Neuronal stem cell (in vitro differentiated cells): ENCODE measurements around the gene FPGS.

Source experiments
- DNase-seq: peaks from one replicate; pipeline ENCODE4 v3.0.0-alpha.2; 2013; ENCODE audit warnings: low spot score
- H2AFZ ChIP-seq: one replicate; pipeline ENCODE4 v1.6.1; 2013; ENCODE audit warnings: mild to moderate bottlenecking, low read length, inconsistent platforms
- H2AK5ac ChIP-seq: 2 replicates; pipeline ENCODE4 v1.6.1; 2013; ENCODE audit warnings: low read depth, mild to moderate bottlenecking, inconsistent platforms, low read length, moderate library complexity, mixed read lengths
- H2BK120ac ChIP-seq: 2 replicates; pipeline ENCODE4 v1.6.1; 2013; ENCODE audit warnings: low read depth, mild to moderate bottlenecking, inconsistent platforms, low read length, moderate library complexity, mixed read lengths
- H2BK12ac ChIP-seq: one replicate; pipeline ENCODE4 v1.6.1; 2013; ENCODE audit warnings: low read length, inconsistent platforms
- H2BK15ac ChIP-seq: 2 replicates; pipeline ENCODE4 v1.6.1; 2013; ENCODE audit warnings: mild to moderate bottlenecking, low read length, inconsistent platforms, mixed read lengths
- H2BK5ac ChIP-seq: one replicate; pipeline ENCODE4 v1.6.1; 2013; ENCODE audit warnings: inconsistent platforms, mild to moderate bottlenecking, low read length, moderate library complexity
- H3K14ac ChIP-seq: one replicate; pipeline ENCODE4 v1.6.1; 2013; ENCODE audit warnings: low read length, inconsistent platforms
- H3K18ac ChIP-seq: 2 replicates; pipeline ENCODE4 v1.6.1; 2013; ENCODE audit warnings: low read length, inconsistent platforms
- H3K23ac ChIP-seq: 2 replicates; pipeline ENCODE4 v1.6.1; 2013; ENCODE audit warnings: low read depth, mild to moderate bottlenecking, mixed read lengths, low read length, inconsistent platforms; ENCODE audit not compliant: poor library complexity
- H3K27ac ChIP-seq: replicated peaks from 3 replicates; pipeline ENCODE4 v1.5.1; 2013; ENCODE audit warnings: low read length, inconsistent platforms
- H3K27me3 ChIP-seq, 3 experiments: 2 replicates each; pipeline ENCODE4 v1.6.1; 2013; ENCODE audit warnings: low read length in 3 of 3, mild to moderate bottlenecking in 2 of 3, inconsistent platforms in 1 of 3, low read depth in 1 of 3, mixed read lengths in 1 of 3, moderate library complexity in 1 of 3; ENCODE audit not compliant: control insufficient read depth in 3 of 3, insufficient read depth in 3 of 3
- H3K36me3 ChIP-seq, 2 donors: replicated peaks in 1 of 2; 2 replicates each; pipeline ENCODE4 v1.6.1; 2013; ENCODE audit warnings: low read length in 2 of 2; ENCODE audit not compliant: control insufficient read depth in 2 of 2, insufficient read depth in 2 of 2
- H3K4ac ChIP-seq: 2 replicates; pipeline ENCODE4 v1.6.1; 2013; ENCODE audit warnings: inconsistent platforms, mild to moderate bottlenecking, low read length, moderate library complexity
- H3K4me1 ChIP-seq, 2 donors: 1 replicate in 1 of 2; 2 replicates in 1 of 2; pipeline ENCODE4 v1.6.1; 2013; ENCODE audit warnings: low read length in 2 of 2, low read depth in 1 of 2; ENCODE audit not compliant: control insufficient read depth in 2 of 2, insufficient read depth in 1 of 2
- H3K4me2 ChIP-seq: one replicate; pipeline ENCODE4 v1.6.1; 2013; ENCODE audit warnings: mild to moderate bottlenecking, low read length, inconsistent platforms; ENCODE audit not compliant: insufficient read depth, poor library complexity, severe bottlenecking
- H3K4me3 ChIP-seq, 2 donors: 2 replicates each; pipeline ENCODE4 v1.5.1; 2013; ENCODE audit warnings: low read length in 2 of 2, mild to moderate bottlenecking in 2 of 2, inconsistent platforms in 1 of 2, moderate library complexity in 1 of 2
- H3K79me1 ChIP-seq: one replicate; pipeline ENCODE4 v1.6.1; 2013; ENCODE audit warnings: low read depth, mild to moderate bottlenecking, inconsistent platforms, low read length, moderate library complexity
- H3K9ac ChIP-seq: one replicate; pipeline ENCODE4 v1.6.1; 2013; ENCODE audit warnings: mild to moderate bottlenecking, low read depth, low read length, inconsistent platforms; ENCODE audit not compliant: poor library complexity
- H3K9me3 ChIP-seq, 2 donors: replicated peaks in 1 of 2; 2 replicates each; pipeline versions ENCODE3 to v1.6.1; 2013; ENCODE audit warnings: low read length in 2 of 2, mild to moderate bottlenecking in 2 of 2, inconsistent platforms in 1 of 2, low read depth in 1 of 2, mixed read lengths in 1 of 2, moderate library complexity in 1 of 2; ENCODE audit not compliant: control insufficient read depth in 2 of 2, insufficient read depth in 1 of 2
- H4K8ac ChIP-seq: one replicate; pipeline ENCODE4 v1.6.1; 2013; ENCODE audit warnings: low read depth, mild to moderate bottlenecking, inconsistent platforms, low read length, moderate library complexity
- H4K91ac ChIP-seq: one replicate; pipeline ENCODE4 v1.6.1; 2013; ENCODE audit warnings: low read length, low read depth, mild to moderate bottlenecking, inconsistent platforms; ENCODE audit not compliant: poor library complexity
- WGBS, 2 donors: extraction: QIAGEN DNeasy Blood & Tissue Kit; methylation state at CpG; one replicate each; pipeline ENCODE4 v1.1.7; 2013; ENCODE audit warnings: missing lambda C conversion rate in 2 of 2, mixed read lengths in 1 of 2; ENCODE audit not compliant: insufficient read length in 2 of 2, insufficient replicate concordance in 1 of 2; ENCODE audit errors: extremely low coverage in 2 of 2; 5-methylcytosine and 5-hydroxymethylcytosine counted together

Gene FPGS

GRCh38 chr9:127792417-127793031 is 10.2 kb upstream of the FPGS start:
- Histone ChIP-seq H3K14ac (no peak overlapping the region), H3K4me3 (no peak overlapping the region), H4K8ac (no peak overlapping the region), H3K4me1 (peaks cover 0 to 2% of the 10 kb centered on the region in 2 donors), H3K23ac (no peak overlapping the region), H3K36me3 (peaks cover 36 to 62% of the 10 kb centered on the region in 2 donors), H2AK5ac (no peak overlapping the region), H2BK120ac (no peak overlapping the region), H2AFZ (no peak overlapping the region), H3K18ac (no peak overlapping the region), H3K27ac (no peak overlapping the region), H3K4ac (no peak overlapping the region), H2BK5ac (no peak overlapping the region), H4K91ac (no peak overlapping the region), H2BK15ac (no peak overlapping the region), H3K79me1 (peaks cover 8% of the 10 kb centered on the region), H2BK12ac (no peak overlapping the region), H3K27me3 (no peaks in the 10 kb centered on the region), H3K9me3 (no peaks in the 10 kb centered on the region), H3K4me2 (no peak overlapping the region), H3K9ac (no peak overlapping the region)
- no peak for DNase-seq
- WGBS, 2 donors, result no CpG with 5 or more reads among the region's 7 CpGs

DNA sequence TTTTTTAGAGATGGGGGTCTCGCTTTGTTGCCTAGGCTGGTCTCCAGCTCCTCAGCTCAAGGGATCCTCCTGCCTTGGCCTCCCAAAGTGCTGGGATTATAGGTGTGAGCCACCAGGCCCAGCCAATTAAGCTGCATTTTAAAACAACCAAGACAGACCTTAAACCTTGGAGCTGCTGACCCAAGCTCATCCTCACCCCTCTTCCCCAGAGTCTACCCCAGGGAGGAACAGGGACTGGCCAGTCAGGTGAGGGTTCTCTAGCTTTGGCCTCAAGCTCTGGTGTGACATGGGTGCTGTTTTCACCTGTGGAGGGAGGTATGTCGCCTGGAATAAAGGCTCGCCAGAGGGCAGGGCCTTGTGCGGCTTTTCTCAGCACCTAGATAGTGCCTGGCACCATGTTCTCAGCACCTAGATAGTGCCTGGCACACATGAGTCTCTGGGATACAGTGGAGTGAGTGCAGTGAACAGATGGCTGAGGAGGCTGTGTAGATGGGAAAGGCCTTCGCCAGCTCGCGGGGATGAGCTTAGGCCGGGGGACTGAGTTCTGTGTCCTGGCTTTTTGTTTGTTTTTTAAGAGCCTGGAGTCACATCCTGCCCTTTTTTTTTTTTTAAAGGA is 9.5 kb upstream of the FPGS start:
- H3K18ac ChIP-seq, result no peak overlapping the region
- no peaks in the 10 kb centered on the region for H3K27me3 ChIP-seq
- peaks cover 3% of the 10 kb centered on the region for H3K79me1 ChIP-seq
- no peak overlapping the region for H3K4me2 ChIP-seq
- H3K4me1 ChIP-seq, result peaks cover 0 to 2% of the 10 kb centered on the region in 2 donors
- peaks cover 30 to 55% of the 10 kb centered on the region in 2 donors for H3K36me3 ChIP-seq
- H3K9me3 ChIP-seq, result no peaks in the 10 kb centered on the region
- no peak overlapping the region for H2AFZ ChIP-seq
- WGBS, 2 donors, result no CpG with 5 or more reads among the region's 8 CpGs
- no peak overlapping the region for H3K9ac ChIP-seq
- H2BK120ac ChIP-seq, result no peak overlapping the region
- no peak for DNase-seq
- no peak overlapping the region for H3K14ac ChIP-seq
- no peak overlapping the region for H2BK15ac ChIP-seq
- no peak overlapping the region for H4K91ac ChIP-seq
- H3K23ac ChIP-seq, result no peak overlapping the region
- no peak overlapping the region for H2BK12ac ChIP-seq
- H4K8ac ChIP-seq, result no peak overlapping the region
- peak overlapping the region; percentile 61 for H2AK5ac ChIP-seq
- no peak overlapping the region for H2BK5ac ChIP-seq
- no peak overlapping the region for H3K27ac ChIP-seq
- no peak overlapping the region for H3K4me3 ChIP-seq
- H3K4ac ChIP-seq, result no peak overlapping the region

DNA sequence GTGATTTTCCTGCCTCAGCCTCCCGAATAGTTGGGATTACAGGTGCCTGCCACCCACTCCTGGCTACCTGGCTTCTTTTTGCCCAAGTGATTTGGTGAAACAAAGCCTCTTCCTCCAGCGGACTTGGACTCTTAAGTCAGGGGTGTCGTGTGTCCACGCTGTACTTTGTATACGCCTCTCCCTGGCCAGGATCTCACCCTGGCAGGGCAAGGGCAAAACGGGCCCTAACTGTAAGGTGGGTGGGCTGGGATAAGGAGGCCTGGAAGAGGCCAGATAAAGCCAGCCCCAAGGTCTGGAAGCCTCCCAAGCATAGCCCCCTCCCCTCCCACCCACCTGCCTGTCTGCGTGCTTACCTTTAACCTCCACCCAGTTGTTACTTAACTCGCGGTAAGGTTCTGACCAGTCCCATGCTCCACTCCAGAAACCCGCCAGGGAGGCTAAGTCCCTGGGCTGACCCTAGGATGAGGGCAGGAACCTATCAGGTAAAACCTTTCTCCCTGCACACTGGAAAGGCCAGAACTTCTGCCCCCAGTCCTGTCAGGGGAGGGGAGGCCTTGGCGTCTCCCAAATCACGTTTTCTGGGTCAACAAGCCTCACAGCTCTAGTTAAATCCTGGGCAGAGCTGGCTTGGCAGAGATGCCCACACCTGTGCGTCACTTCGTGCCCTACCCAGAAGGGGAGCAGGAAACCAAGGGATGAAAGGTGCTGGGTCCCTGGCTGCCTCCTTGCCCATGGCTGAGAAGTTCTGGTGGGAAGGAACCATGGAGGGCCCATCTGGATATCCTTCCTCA is 8.5 kb upstream of the FPGS start:
- H2BK12ac ChIP-seq, result no peak overlapping the region
- H3K18ac ChIP-seq, result no peak overlapping the region
- H3K14ac ChIP-seq, result no peak overlapping the region
- peak overlapping the region; percentile 21 for H3K9ac ChIP-seq
- H3K4ac ChIP-seq, result no peak overlapping the region
- no peaks in the 10 kb centered on the region for H3K9me3 ChIP-seq
- H3K27me3 ChIP-seq, result no peaks in the 10 kb centered on the region
- H3K4me3 ChIP-seq, result no peak overlapping the region
- peaks cover 2% of the 10 kb centered on the region for H3K79me1 ChIP-seq
- H4K8ac ChIP-seq, result no peak overlapping the region
- H4K91ac ChIP-seq, result no peak overlapping the region
- peaks cover 0 to 2% of the 10 kb centered on the region in 2 donors for H3K4me1 ChIP-seq
- H2BK120ac ChIP-seq, result no peak overlapping the region
- peak overlapping the region; percentile 44 for H3K23ac ChIP-seq
- no peak overlapping the region for H2AFZ ChIP-seq
- no peak for DNase-seq
- H3K36me3 ChIP-seq, result peaks cover 20 to 46% of the 10 kb centered on the region in 2 donors
- no peak overlapping the region for H2BK5ac ChIP-seq
- H3K4me2 ChIP-seq, result no peak overlapping the region
- no peak overlapping the region for H2BK15ac ChIP-seq
- H3K27ac ChIP-seq, result no peak overlapping the region
- no CpG with 5 or more reads among the region's 14 CpGs for WGBS, 2 donors
- H2AK5ac ChIP-seq, result no peak overlapping the region

DNA sequence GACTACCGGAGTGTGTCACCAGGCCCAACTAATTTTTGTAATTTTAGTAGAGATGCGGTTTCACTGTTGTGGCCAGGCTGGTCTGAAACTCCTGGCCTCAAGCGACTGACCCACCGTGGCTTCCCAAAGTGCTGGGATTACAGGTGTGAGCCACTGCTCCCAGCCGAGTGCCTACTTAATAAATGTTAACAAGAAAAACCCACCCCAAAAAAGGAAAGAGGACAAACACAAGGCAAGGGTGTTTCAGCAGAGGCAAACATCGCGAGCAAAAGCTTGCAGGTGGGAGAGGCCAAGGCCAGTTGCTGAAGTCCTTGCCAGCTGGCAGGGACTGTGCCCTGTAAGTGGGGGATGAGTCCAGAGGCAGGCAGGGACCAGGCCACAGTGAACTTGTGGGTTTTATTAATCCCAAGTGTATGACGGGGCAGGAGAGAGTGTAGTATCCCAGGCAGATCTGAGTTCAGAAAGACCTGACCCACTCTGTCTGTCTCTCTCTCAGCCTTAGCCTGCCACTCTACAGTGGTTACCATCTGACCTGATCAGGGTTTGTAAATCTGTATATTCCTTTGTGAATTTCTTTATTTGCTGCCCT is 6.4 kb upstream of the FPGS start:
- Histone ChIP-seq H2AK5ac (no peak overlapping the region), H3K23ac (no peak overlapping the region), H2AFZ (no peak overlapping the region), H4K8ac (no peak overlapping the region), H3K4ac (no peak overlapping the region), H3K9me3 (no peaks in the 10 kb centered on the region), H3K79me1 (no peaks in the 10 kb centered on the region), H3K27ac (no peak overlapping the region), H2BK120ac (no peak overlapping the region), H3K36me3 (peaks cover 2 to 25% of the 10 kb centered on the region in 2 donors), H3K27me3 (no peaks in the 10 kb centered on the region), H4K91ac (no peak overlapping the region), H3K18ac (no peak overlapping the region), H2BK15ac (no peak overlapping the region), H3K4me2 (no peak overlapping the region), H3K4me1 (peaks cover 0 to 2% of the 10 kb centered on the region in 2 donors), H3K14ac (no peak overlapping the region), H3K9ac (no peak overlapping the region), H3K4me3 (no peak overlapping the region), H2BK12ac (no peak overlapping the region), H2BK5ac (no peak overlapping the region)
- DNase-seq, result no peak
- WGBS, 2 donors, result no CpG with 5 or more reads among the region's 8 CpGs
